ENCODE data around the gene GPR42.

Gene GPR42

DNA sequence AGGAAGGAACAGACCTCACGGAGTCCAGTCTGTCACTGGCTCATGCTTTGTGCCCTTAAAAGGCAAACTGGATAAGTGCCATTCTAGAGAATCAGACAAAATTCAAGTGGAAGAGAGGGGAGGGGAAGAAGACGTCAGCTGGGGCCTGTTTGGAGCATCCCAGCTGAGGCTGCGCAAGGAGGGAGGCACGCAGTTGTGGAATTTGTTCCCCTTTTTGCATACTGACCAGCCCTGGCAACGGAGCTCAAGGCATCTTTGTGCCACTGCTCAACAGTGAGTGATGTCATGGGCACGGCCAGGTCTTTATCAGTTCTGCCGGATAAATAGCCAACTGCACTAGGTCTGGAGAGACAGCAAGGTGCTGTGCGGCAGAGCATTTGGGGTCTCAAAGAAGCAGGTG lies at the start of gene GPR42:
Gene GPR42, plus strand, starts transcription at position 347 of the 400 bp plus-strand sequence. CDS start 292 bp downstream, outside the sequence.
- DNase-seq: no peak

GRCh38 chr19:35321291-35321690 lies 49.6 kb upstream of the GPR42 start:
- DNase-seq: no peak

DNA sequence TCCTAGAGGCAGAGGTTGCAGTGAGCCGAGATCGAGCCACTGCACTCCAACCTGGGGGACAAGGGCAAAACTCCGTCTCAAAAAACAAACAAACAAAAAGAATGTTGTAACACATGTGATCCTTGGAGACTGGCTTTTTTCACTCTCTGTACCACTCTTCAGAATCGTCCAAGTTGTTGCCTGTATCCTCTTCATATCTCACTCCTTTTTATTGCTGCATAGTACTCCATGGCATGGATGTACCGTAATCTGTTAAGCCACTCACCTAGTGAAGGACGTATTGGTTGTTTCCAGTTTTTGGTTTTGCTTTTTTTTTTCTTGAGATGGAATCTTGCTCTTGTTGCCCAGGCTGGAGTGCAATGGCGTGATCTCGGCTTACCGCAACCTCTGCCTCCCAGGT lies 48.9 kb upstream of the GPR42 start:
- no peak for DNase-seq

DNA sequence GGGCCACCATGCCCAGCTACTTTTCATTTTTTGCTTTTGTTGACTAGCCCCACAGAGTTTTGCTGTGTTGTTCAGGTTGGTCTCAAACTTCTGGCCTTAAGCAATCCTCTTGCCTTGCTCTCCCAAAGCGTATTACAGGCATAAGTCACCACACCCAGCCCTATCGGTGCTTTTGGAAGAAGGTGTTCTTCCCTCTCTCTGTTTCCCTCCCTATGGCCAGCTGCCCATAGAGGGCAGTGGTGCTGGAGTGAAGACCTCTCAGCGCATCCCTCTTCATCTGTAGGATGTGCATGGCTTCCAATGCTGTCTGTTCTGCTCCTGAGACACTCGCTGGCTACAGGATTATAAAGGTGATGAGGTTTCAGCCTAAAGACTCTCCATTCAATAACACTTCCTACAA lies 43.2 kb upstream of the GPR42 start:
- DNase-seq: no peak

GRCh38 chr19:35328851-35329285 lies 42.0 kb upstream of the GPR42 start, which contains the start of gene CD22:
Gene CD22, plus strand, starts transcription at chr19:35329187. Its CDS starts 2,854 bp downstream, at chr19:35332041.
- DNase-seq: no peak

- no peak for DNase-seq
Measured at GRCh38 chr19:35329323-35329722, 41.5 kb upstream of the GPR42 start.

DNA sequence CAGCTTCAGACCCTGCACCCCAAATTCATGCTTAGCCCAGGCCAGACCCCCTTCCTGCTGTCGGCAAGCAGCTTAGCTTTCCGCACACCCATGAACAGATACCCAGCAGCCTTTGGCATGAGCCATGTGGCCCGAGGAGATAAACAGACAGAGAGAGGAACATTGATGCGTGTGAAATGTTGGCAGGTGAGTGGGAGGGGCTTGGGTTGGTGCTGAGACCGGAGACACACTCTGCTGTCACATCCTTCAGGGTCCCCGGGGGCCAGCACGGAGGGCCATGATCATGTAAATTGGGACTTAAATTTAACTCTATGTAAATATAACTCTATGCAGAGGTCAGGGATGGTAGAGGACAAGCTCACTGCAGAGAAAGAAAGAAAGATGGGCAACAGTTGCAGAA lies 40.4 kb upstream of the GPR42 start:
- no peak for DNase-seq

GRCh38 chr19:35331551-35332214 lies 39.2 kb upstream of the GPR42 start:
- no peak for DNase-seq

DNA sequence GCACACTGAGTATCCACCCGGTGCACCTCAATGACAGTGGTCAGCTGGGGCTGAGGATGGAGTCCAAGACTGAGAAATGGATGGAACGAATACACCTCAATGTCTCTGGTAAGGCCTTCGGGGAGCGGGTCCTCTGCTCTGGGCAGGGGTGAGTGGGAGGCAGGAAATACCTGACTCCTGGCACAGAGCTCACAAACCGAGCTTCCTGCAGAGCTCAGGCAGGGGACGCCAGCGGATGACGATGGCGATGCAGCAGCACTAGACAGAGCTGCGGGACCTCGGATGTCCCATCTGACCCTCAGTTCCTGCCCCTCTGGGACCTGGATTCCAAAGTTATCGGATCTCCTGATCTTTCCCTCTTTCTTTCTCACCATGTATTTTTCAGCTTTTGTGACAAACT lies 38.1 kb upstream of the GPR42 start:
- no peak for DNase-seq

DNA sequence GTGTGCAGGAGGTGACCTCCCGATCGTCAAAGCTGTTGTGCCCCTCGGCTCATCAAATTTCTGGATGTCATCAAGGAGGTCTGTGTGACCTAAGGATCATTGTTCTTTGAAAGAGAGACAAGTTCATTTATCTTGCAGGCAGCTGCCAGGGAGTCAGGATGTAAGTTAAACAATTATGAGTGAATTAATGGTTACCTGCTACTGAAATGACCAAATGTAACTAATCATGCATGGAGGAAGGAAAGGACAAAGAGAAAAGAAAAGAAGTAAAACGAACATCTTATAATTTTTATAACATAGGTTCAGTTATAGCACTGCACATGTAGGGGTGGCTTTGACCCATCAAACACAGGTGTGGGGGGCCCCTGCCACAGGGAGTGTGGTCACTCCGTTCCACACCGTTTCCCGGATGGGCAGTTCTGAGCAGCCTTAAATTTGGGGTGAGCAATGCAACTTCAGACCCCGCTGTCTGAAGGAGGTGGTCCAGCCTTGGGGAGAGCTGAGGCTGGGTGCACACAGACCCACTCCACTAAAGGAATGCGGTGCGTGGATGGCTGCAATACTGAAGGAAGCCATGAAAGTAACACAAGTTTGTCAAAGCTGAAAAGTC lies 36.6 kb upstream of the GPR42 start:
- no peak for DNase-seq

DNA sequence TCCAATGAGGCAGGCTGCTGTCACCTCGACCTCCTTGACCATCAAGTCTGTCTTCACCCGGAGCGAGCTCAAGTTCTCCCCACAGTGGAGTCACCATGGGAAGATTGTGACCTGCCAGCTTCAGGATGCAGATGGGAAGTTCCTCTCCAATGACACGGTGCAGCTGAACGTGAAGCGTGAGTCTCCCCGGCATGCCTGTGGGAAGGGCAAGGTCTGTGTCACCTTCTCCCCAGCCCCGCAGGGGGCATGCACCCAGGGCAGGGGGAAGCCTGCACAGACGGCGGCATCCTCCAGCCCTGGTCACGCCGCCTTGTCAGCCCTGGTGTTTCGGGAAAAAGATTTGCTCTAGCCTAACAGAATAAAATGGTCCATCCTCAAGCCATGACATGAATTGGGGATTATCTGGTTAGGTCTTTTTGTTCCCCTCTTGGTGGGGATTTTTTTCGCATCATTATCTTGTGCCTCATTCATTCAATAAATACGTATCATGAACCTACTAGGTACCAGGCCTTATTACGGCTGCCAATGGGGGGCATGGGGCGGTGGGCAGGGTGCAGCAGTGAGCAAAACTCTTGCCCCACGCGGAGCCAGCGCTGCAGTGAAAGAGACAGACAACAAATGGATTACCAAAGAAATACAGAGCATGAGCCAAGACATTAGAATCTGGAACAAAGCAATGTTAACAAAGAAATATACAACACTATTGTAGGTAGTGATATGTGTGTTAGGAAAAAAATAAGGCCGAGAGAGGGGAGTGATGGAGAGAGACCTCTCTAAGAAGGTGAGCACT lies 34.5 kb upstream of the GPR42 start:
- no peak for DNase-seq

- DNase-seq: no peak
Measured at GRCh38 chr19:35337097-35337983, 33.5 kb upstream of the GPR42 start.

- DNase-seq: no peak
Measured at GRCh38 chr19:35337984-35338296, 32.9 kb upstream of the GPR42 start.

GRCh38 chr19:35340431-35340830 lies 30.4 kb upstream of the GPR42 start:
- DNase-seq: no peak

GRCh38 chr19:35341006-35341405 lies 29.9 kb upstream of the GPR42 start:
- no peak for DNase-seq

- DNase-seq: no peak
Measured at GRCh38 chr19:35341565-35342225, 29.2 kb upstream of the GPR42 start.

DNA sequence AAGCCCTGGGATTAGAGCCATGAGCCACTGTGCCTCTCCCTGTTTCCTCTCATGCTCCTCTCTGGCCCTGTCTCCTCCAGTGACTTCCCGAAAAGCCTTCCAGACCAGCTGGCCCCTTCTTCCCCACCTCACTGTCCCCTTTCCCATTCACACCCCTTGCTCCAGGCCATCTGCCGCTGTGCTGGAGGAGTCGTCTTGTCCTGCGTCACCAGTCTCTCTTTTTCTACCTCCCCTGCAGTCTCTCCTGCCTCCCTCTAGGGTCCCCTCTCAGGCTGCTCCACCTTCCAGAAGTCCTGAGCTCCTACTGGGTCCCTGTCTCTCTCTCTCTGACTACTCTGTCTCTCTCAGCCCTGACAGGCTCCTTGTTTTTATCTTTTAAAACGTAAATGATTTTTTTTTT lies 28.4 kb upstream of the GPR42 start:
- DNase-seq: no peak

DNA sequence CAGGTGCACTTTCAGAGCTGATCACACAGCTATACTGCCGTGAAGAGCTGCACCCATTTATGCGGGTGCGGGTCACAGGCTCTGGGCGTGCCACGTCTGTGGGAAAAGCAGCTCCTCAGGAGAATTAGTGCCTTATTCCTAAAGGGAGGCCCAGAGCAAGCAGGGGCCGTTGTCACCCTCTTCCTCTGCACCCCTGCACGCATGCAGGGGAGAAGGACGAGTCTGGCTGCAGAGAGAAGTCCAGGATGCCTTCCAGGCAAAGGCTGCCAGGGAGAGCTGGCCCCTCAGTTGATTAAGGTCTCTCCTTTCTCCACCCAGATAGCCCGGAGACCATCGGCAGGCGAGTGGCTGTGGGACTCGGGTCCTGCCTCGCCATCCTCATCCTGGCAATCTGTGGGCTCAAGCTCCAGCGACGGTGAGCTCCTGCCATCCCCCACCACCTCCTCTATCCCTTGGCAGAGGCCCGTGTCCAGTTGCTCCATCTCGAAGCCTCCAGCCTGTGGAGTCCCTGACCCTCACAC lies 26.3 kb upstream of the GPR42 start:
- DNase-seq: no peak

DNA sequence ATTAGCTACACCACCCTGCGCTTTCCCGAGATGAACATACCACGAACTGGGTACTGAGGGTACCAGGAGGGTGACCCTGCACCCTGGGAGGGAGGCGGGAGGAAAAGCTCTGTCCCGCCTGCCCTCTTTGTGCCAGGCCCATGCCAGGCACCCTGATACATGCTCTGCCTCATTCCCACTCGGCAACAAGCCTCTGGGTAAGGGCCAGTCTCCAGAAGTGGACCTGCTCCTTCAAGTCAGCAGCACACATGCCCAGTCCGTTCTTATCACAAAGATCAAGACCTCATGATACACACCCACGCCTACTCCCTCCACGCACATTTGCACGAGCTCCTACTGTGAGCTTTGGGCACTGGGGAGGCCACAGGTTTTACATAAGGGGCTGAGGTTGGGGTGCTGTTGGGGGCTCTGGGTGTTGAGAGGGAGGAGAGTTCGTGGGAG lies 25.2 kb upstream of the GPR42 start:
- DNase-seq: no peak

DNA sequence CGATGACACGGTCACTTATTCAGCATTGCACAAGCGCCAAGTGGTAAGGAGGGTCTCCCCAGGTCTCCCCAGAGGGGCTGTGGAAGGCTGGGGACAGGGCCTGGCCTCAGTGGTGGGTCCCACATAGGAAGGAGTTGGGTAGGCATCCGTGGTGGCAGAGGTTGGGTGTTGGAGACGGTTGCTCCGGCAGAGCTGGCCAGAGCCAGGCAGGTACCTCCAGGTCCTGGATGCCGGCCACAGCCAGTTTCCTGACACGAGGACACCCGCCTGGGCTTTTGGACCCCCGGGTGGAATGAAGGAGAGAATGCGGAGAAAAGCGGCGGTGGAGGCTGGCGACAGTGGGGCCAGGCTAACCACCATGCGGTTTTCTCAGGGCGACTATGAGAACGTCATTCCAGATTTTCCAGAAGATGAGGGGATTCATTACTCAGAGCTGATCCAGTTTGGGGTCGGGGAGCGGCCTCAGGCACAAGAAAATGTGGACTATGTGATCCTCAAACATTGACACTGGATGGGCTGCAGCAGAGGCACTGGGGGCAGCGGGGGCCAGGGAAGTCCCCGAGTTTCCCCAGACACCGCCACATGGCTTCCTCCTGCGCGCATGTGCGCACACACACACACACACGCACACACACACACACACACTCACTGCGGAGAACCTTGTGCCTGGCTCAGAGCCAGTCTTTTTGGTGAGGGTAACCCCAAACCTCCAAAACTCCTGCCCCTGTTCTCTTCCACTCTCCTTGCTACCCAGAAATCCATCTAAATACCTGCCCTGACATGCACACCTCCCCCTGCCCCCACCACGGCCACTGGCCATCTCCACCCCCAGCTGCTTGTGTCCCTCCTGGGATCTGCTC lies 24.4 kb upstream of the GPR42 start:
- no peak for DNase-seq

Measured in DMS153 (cell line).